SKM-1 treated with dmso at 0.1 percent for 144 hours (cell line): ENCODE measurements around the gene EGF.
"Not testable (repeated sequence)": the region's sequence is repeated elsewhere in the genome, so short reads cannot be mapped to it uniquely, and the experiment has no call there.

Experiments used
- DNase-seq: peaks from one replicate; lab custom pipeline; 2025; ENCODE audit not compliant: unreplicated experiment; lab: John Stamatoyannopoulos, UW

The EGF gene

GRCh38 chr4:109914322-109914721, 1.6 kb downstream of the EGF start:
- no peak for DNase-seq

GRCh38 chr4:109915385-109916026, 2.8 kb downstream of the EGF start:
- DNase-seq, result no peak

- DNase-seq, result no peak
Observed at GRCh38 chr4:109916027-109916409, 3.3 kb downstream of the EGF start.

GRCh38 chr4:109921384-109921808, 8.7 kb downstream of the EGF start:
- DNase-seq, result no peak

GRCh38 chr4:109925396-109925795, 12.7 kb downstream of the EGF start:
- DNase-seq, result no peak

GRCh38 chr4:109928327-109929045, 15.8 kb downstream of the EGF start:
- DNase-seq, result no peak

- no peak for DNase-seq
Observed at GRCh38 chr4:109930464-109930863, 17.8 kb downstream of the EGF start.

GRCh38 chr4:109930872-109931271, 18.2 kb downstream of the EGF start:
- no peak for DNase-seq

- no peak for DNase-seq
Observed at GRCh38 chr4:109931318-109931717, 18.6 kb downstream of the EGF start.

GRCh38 chr4:109937352-109937751, 24.7 kb downstream of the EGF start:
- not testable (repeated sequence) for DNase-seq

GRCh38 chr4:109939190-109939589, 26.5 kb downstream of the EGF start:
- no peak for DNase-seq

GRCh38 chr4:109942292-109942926, 29.7 kb downstream of the EGF start:
- no peak for DNase-seq

- DNase-seq, result no peak
Observed at GRCh38 chr4:109943745-109944144, 31.1 kb downstream of the EGF start.

- DNase-seq, result no peak
Observed at GRCh38 chr4:109944591-109944990, 31.9 kb downstream of the EGF start.

GRCh38 chr4:109945056-109945455, 32.4 kb downstream of the EGF start:
- DNase-seq, result no peak

- no peak for DNase-seq
Observed at GRCh38 chr4:109946120-109946519, 33.4 kb downstream of the EGF start.

- DNase-seq, result no peak
Observed at GRCh38 chr4:109947457-109947856, 34.8 kb downstream of the EGF start.

- no peak for DNase-seq
Observed at GRCh38 chr4:109947918-109948317, 35.2 kb downstream of the EGF start.

- DNase-seq, result not testable (repeated sequence)
Observed at GRCh38 chr4:109949099-109949718, 36.5 kb downstream of the EGF start.

GRCh38 chr4:109952612-109953011, 39.9 kb downstream of the EGF start:
- DNase-seq, result no peak

GRCh38 chr4:109953556-109953955, 40.9 kb downstream of the EGF start:
- no peak for DNase-seq

- no peak for DNase-seq
Observed at GRCh38 chr4:109955146-109955545, 42.5 kb downstream of the EGF start.
